Transverse colon (tissue), 4 donors: ENCODE data around the gene CACNA1G.

Experiments
- CTCF ChIP-seq, 5 experiments: fragments of 200-600 bp in 3 of 5; fragments of 450-650 bp in 2 of 5; sonication (generic) in 3 of 5; IDR thresholded peaks; 1 replicate in 2 of 5; 2 replicates in 3 of 5; pipeline ENCODE4 v1.5.1; 2016 to 2017; ENCODE audit warnings: antibody characterized with exemption in 5 of 5, inconsistent platforms in 3 of 5, mild to moderate bottlenecking in 2 of 5, moderate library complexity in 1 of 5
- EP300 ChIP-seq: sonication (generic); formaldehyde crosslinking; IDR thresholded peaks from one replicate; pipeline ENCODE4 v1.6.1; 2017; ENCODE audit warnings: antibody characterized with exemption, low read depth
- POLR2A ChIP-seq: fragments of 450-650 bp; IDR thresholded peaks from one replicate; pipeline ENCODE4 v1.6.1; 2016; ENCODE audit warnings: antibody characterized with exemption, mild to moderate bottlenecking, moderate library complexity
- POLR2AphosphoS5 ChIP-seq, 3 donors: sonication (generic); formaldehyde crosslinking; IDR thresholded peaks; one replicate each; pipeline ENCODE4 v1.6.1; 2016; ENCODE audit warnings: antibody characterized with exemption in 3 of 3

GRCh38 chr17:50538549-50539410 lies 21.7 kb upstream of the CACNA1G start:
- TF ChIP-seq CTCF (IDR thresholded peaks at IDR 0.05) (no peak), POLR2A (no peak), POLR2AphosphoS5 (IDR thresholded peaks at IDR 0.05) (no peak), EP300 (no peak)
